ENCODE measurements around the gene DLG3.

GRCh38 chrX:70535198-70535597 lies 90.6 kb downstream of the DLG3 start:
- TF ChIP-seq RFX5 (IDR thresholded peaks at IDR 0.05; ENCODE audit: low read depth, low read length) (no peak), BMI1 (IDR thresholded peaks at IDR 0.05; ENCODE audit: borderline replicate concordance) (no peak), EZH2 (IDR thresholded peaks at IDR 0.05; ENCODE audit: borderline replicate concordance, control insufficient read depth, low read depth, low read length) (no peak), NRF1 (conservative IDR thresholded peaks at IDR 0.05; ENCODE audit: low read depth, low read length) (no peak), SIX5 (IDR thresholded peaks at IDR 0.05; ENCODE audit: low read depth, low read length, severe bottlenecking) (no peak)
- TF ChIP-seq, protein P1, sequence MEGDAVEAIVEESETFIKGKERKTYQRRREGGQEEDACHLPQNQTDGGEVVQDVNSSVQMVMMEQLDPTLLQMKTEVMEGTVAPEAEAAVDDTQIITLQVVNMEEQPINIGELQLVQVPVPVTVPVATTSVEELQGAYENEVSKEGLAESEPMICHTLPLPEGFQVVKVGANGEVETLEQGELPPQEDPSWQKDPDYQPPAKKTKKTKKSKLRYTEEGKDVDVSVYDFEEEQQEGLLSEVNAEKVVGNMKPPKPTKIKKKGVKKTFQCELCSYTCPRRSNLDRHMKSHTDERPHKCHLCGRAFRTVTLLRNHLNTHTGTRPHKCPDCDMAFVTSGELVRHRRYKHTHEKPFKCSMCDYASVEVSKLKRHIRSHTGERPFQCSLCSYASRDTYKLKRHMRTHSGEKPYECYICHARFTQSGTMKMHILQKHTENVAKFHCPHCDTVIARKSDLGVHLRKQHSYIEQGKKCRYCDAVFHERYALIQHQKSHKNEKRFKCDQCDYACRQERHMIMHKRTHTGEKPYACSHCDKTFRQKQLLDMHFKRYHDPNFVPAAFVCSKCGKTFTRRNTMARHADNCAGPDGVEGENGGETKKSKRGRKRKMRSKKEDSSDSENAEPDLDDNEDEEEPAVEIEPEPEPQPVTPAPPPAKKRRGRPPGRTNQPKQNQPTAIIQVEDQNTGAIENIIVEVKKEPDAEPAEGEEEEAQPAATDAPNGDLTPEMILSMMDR (IDR thresholded peaks at IDR 0.05 in 2 of 3, conservative IDR thresholded peaks at IDR 0.05 in 1 of 3; ENCODE audit: control insufficient read depth in 2 of 3, extremely low read depth in 1 of 3, insufficient read depth in 1 of 3, low read depth in 3 of 3, low read length in 3 of 3) = no peak
